Motor neuron (in vitro differentiated cells): ENCODE results near the gene ADORA2A. TPM values are rescaled to one million over a fixed set of nuclear protein-coding genes. Genes with fewer than 3 reads are reported as not detected.

ENCODE experiments used
- ATAC-seq, 8 experiments: fragments of 200-7000 bp; cut with Tn5 transposase; replicated peaks in 6 of 8; 2 replicates each; pipeline ENCODE4 v1.8.0; 2021; ENCODE audit warnings: mild to moderate bottlenecking in 8 of 8, moderate library complexity in 8 of 8
- H3K27ac ChIP-seq, 2 donors: fragments of 250-450 bp; sonication (Bioruptor Pico); 2 replicates each; pipeline ENCODE4 v1.9.0; 2021; ENCODE audit warnings: antibody characterized with exemption in 2 of 2, mild to moderate bottlenecking in 2 of 2, moderate library complexity in 1 of 2
- H3K4me1 ChIP-seq, 2 donors: fragments of 250-450 bp; sonication (Bioruptor Pico); replicated peaks in 1 of 2; 2 replicates each; pipeline ENCODE4 v1.6.1; 2021; ENCODE audit warnings: antibody characterized with exemption in 2 of 2, mild to moderate bottlenecking in 2 of 2, moderate library complexity in 1 of 2
- H3K4me3 ChIP-seq, 5 donors: fragments of 250-450 bp; sonication (Bioruptor Pico); 2 replicates each; pipeline ENCODE4 v1.9.0; 2021; ENCODE audit warnings: antibody characterized with exemption in 5 of 5, mild to moderate bottlenecking in 5 of 5, moderate library complexity in 4 of 5
- WGBS, 10 experiments: fragments of 450-650 bp; shearing (Covaris generic); methylation state at CpG; one replicate each; pipeline ENCODE4 v1.0.0; 2022; 5-methylcytosine and 5-hydroxymethylcytosine counted together
- in situ Hi-C, 9 experiments: fragments of 400-800 bp; cut with MboI; loops; one replicate each; pipeline ENCODE4 v1.15.0; 2021; ENCODE audit warnings: low sequenced_read_pairs in 9 of 9, low pct_unique_long_range_greater_than_20kb in 2 of 9; ENCODE audit not compliant: unreplicated experiment in 9 of 9
- total RNA-seq, 8 experiments: library from RNA; unstranded; fragments of 300-600 nt; gene quantifications; 2 replicates each; pipeline versions ENCODE4 v1.2.3 to v1.2.4, GENCODE V29; 2022

ADORA2A gene
- total RNA-seq, 8 experiments from 2014 or later = 0.20 to 3.4 (median 2.1) TPM

GRCh38 chr22:24406322-24407277 lies 20.8 kb upstream of the ADORA2A start:
- in situ Hi-C loops = no loop called here
- Histone ChIP-seq H3K4me3 (no peak overlapping the region), H3K4me1 (no peaks in the 10 kb centered on the region), H3K27ac (no peak overlapping the region)
- WGBS, 10 experiments = 78 to 100% (median 87%) methylated on average over 1 to 12 of the region's 19 CpGs; no CpG with 5 or more reads in 1 of the 10 experiments
- no peak for ATAC-seq

DNA sequence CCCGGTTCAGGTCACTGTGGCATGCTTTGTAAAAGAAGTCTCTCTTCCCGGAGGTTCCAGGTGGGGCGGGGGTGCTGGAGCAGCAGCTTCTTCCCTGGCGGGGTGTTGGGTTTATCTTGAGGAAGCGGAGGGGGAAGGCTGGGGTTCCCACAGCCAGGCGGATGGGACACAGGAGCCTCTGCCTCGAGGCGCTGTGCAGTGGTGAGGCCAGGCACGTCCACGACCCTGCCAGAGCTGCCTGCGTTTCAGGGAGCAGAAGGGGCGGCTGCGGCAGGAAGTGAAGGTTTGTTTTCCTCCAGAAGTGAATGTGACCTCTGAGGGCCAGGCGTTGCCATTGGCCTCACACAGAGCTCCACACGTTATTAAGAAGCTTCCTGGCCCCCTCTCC lies 20.1 kb upstream of the ADORA2A start:
- in situ Hi-C loops = no loop called here
- WGBS, 10 experiments = 69 to 100% (median 80%) methylated on average over 2 to 7 of the region's 15 CpGs; no CpG with 5 or more reads in 5 of the 10 experiments
- no peak overlapping the region for H3K4me3 ChIP-seq
- ATAC-seq = no peak
- H3K4me1 ChIP-seq = no peaks in the 10 kb centered on the region
- H3K27ac ChIP-seq = no peak overlapping the region

DNA sequence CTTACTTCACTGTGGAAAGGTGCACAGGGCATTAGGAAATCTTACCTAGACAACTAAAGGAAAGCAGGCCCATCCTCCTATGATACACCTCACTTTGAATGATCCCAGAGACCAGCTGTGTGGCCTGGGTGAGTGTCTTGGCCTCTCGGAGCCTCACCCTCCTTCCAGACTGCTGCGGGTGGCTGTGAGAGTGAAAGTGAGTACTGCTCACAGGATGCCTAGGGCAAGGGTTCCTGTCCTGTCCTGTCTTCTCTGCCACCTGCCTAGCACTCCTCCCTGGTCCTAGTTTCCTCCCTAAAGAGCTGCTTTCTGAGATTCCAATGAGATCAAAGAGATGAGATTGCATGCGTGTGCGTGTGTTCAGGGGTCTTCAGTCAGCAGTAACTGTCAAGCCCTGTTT lies 19.5 kb upstream of the ADORA2A start:
- WGBS, 10 experiments = 82 to 100% (median 92%) methylated on average over 1 to 4 of the region's 4 CpGs; no CpG with 5 or more reads in 6 of the 10 experiments
- no peak for ATAC-seq
- H3K4me1 ChIP-seq = no peaks in the 10 kb centered on the region
- in situ Hi-C loops = no loop called here
- H3K27ac ChIP-seq = no peak overlapping the region
- H3K4me3 ChIP-seq = no peak overlapping the region

DNA sequence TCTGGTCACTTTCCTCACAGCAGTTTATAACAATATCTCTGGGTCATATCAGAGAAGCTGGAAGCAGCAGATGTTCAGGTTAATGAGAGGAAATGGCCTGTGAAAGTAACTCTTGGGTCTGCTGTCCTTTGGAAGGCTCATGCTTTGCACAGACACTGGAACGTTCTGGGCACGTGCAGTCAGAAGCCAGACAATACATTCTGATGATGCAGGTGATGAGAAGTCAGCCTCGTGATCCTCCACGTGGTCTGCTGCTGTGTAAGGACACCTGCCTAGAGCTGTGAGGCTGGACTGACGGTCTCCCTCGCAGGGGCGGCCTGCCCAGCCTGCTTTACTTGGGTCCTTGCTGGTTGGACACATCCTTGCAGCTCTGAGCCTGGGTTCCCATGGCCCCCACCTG lies 18.8 kb upstream of the ADORA2A start:
- ATAC-seq = no peak
- no peak overlapping the region for H3K27ac ChIP-seq
- 63 to 90% (median 90%) methylated on average over 2 to 5 of the region's 7 CpGs; no CpG with 5 or more reads in 5 of the 10 experiments for WGBS, 10 experiments
- no peak overlapping the region for H3K4me3 ChIP-seq
- no peaks in the 10 kb centered on the region for H3K4me1 ChIP-seq
- in situ Hi-C loops = no loop called here

- Histone ChIP-seq H3K27ac (no peak overlapping the region), H3K4me3 (no peak overlapping the region), H3K4me1 (no peaks in the 10 kb centered on the region)
- in situ Hi-C loops = no loop called here
- ATAC-seq = no peak
- WGBS, 10 experiments = 81 to 100% (median 100%) methylated on average over 1 to 5 of the region's 9 CpGs; no CpG with 5 or more reads in 4 of the 10 experiments
Observed at GRCh38 chr22:24409707-24410106, 17.7 kb upstream of the ADORA2A start.

- 81 to 100% (median 93%) methylated on average over 1 to 6 of the region's 8 CpGs; no CpG with 5 or more reads in 4 of the 10 experiments for WGBS, 10 experiments
- H3K27ac ChIP-seq = no peak overlapping the region
- no peak overlapping the region for H3K4me3 ChIP-seq
- no peaks in the 10 kb centered on the region for H3K4me1 ChIP-seq
- in situ Hi-C loops = no loop called here
- peak in 3 of 8 experiments; percentile 25 to 81 (median 47) for ATAC-seq
Observed at GRCh38 chr22:24410110-24410856, 17.1 kb upstream of the ADORA2A start.

DNA sequence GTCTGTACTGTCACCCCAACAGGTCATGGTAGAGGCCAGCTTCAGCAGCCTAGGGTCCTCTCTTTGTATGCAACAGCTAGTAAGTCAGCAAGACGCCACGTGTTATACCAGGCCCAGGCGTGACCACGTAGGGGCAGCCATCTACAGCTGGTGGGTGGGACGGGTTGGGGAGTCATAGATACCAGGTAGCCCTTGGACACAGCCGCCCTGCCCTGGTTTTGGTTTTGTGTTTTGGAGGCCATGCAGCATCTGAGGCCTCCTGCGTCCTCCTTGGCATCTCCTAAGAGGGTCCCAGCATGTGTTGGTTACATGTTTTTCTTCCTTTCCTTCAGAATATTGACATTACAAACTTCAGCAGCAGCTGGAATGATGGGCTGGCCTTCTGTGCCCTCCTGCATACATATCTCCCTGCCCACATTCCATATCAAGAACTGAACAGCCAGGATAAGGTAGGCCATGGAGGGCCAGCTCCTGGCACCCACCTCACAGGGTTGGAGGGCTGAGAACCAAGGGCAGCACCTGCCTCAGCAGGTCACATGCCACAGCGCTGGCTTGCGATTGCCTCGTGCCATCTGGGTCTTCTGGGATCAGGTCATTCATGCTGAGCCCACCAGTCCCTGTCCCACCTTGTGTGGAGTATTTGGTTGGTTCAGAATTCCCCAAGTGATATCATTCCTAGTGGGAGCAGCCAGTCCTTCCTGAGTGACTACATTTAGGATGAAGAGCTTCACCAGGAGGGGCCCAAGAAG lies 16.0 kb upstream of the ADORA2A start:
- Histone ChIP-seq H3K4me1 (no peaks in the 10 kb centered on the region), H3K4me3 (no peak overlapping the region), H3K27ac (no peak overlapping the region)
- in situ Hi-C loops = no loop called here
- 80 to 100% (median 92%) methylated on average over 1 to 6 of the region's 10 CpGs; no CpG with 5 or more reads in 4 of the 10 experiments for WGBS, 10 experiments
- no peak for ATAC-seq

GRCh38 chr22:24412274-24412673 lies 15.1 kb upstream of the ADORA2A start:
- 92 to 100% (median 100%) methylated on average over 1 to 5 of the region's 7 CpGs; no CpG with 5 or more reads in 5 of the 10 experiments for WGBS, 10 experiments
- in situ Hi-C loops = no loop called here
- ATAC-seq = no peak

GRCh38 chr22:24413271-24413670 lies 14.1 kb upstream of the ADORA2A start:
- H3K27ac ChIP-seq = no peak overlapping the region
- H3K4me3 ChIP-seq = no peak overlapping the region
- 67 to 100% (median 96%) methylated on average over 1 to 5 of the region's 9 CpGs; no CpG with 5 or more reads in 4 of the 10 experiments for WGBS, 10 experiments
- no peak for ATAC-seq
- in situ Hi-C loops = no loop called here
- H3K4me1 ChIP-seq = no peaks in the 10 kb centered on the region

More at GRCh38 chr22:24412274-24412673, 15.1 kb upstream of the ADORA2A start:
- H3K27ac ChIP-seq = no peak overlapping the region
- no peak overlapping the region for H3K4me3 ChIP-seq
- H3K4me1 ChIP-seq = no peaks in the 10 kb centered on the region

GRCh38 chr22:24413736-24414385 lies 13.5 kb upstream of the ADORA2A start:
- ATAC-seq = no peak
- Histone ChIP-seq H3K4me1 (no peaks in the 10 kb centered on the region), H3K27ac (no peak overlapping the region), H3K4me3 (no peak overlapping the region)
- in situ Hi-C loops = no loop called here
- 73 to 100% (median 95%) methylated on average over 1 to 13 of the region's 18 CpGs; no CpG with 5 or more reads in 4 of the 10 experiments for WGBS, 10 experiments

DNA sequence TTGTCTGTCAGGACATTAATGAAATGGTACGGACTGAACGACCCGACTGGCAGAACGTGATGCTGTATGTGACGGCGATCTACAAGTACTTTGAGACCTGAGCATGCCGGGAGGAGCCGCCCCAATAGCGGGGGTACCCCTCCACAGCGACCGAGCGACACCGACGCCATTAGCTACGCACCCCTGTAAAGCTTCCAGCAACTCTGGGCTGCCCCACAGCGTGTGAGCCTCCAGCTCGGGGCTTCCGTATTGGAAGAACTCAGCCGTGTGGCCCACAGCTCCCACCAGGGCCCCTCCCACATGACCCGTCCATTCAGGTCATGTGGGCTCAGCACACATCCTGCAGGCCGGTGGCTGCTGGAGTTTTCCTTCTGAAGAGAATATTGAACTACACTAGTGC lies 12.9 kb upstream of the ADORA2A start:
- 20 to 100% (median 89%) methylated on average over 1 to 11 of the region's 21 CpGs; no CpG with 5 or more reads in 4 of the 10 experiments for WGBS, 10 experiments
- ATAC-seq = peak in 2 of 8 experiments; percentile 34 to 35
- Histone ChIP-seq H3K4me3 (no peak overlapping the region), H3K27ac (no peak overlapping the region), H3K4me1 (no peaks in the 10 kb centered on the region)
- in situ Hi-C loops = no loop called here
